Ovary (tissue), 9 donors: ENCODE data around the gene CNTNAP1. TPM values are rescaled to one million over a fixed set of nuclear protein-coding genes. Genes with fewer than 3 reads are reported as not detected.

Experiments used
- DNase-seq, 5 donors: peaks; one replicate each; pipeline ENCODE4 v3.0.0-alpha.2; 2019 to 2020
- H3K27ac ChIP-seq, 2 donors: fragments of 200-600 bp; one replicate each; pipeline versions ENCODE4 v1.5.1 to v1.8.0; 2019 to 2022
- H3K27me3 ChIP-seq: fragments of 200-600 bp; one replicate; pipeline ENCODE4 v1.8.0; 2022
- H3K36me3 ChIP-seq: fragments of 200-600 bp; sonication (generic); one replicate; pipeline ENCODE4 v1.5.1; 2019
- H3K4me1 ChIP-seq: one replicate; pipeline ENCODE4 v1.8.1; 2013; ENCODE audit warnings: mild to moderate bottlenecking, moderate library complexity; ENCODE audit not compliant: insufficient read depth
- H3K4me3 ChIP-seq: fragments of 200-600 bp; sonication (generic); one replicate; pipeline ENCODE4 v1.5.1; 2017
- H3K9me3 ChIP-seq, 2 donors: fragments of 200-600 bp in 1 of 2; sonication (generic) in 1 of 2; one replicate each; pipeline versions ENCODE4 v1.5.1 to v1.8.1; 2013 to 2019; ENCODE audit warnings: mild to moderate bottlenecking in 1 of 2, moderate library complexity in 1 of 2
- CTCF ChIP-seq, 3 donors: fragments of 450-650 bp in 2 of 3; fragments of 200-600 bp in 1 of 3; IDR thresholded peaks; one replicate each; pipeline versions ENCODE4 v1.5.1 to v1.8.0; 2016 to 2022; ENCODE audit warnings: antibody characterized with exemption in 3 of 3, mild to moderate bottlenecking in 1 of 3
- EP300 ChIP-seq: sonication (generic); formaldehyde crosslinking; IDR thresholded peaks from one replicate; pipeline ENCODE4 v1.6.1; 2017; ENCODE audit warnings: antibody characterized with exemption
- POLR2A ChIP-seq: fragments of 450-650 bp; IDR thresholded peaks from one replicate; pipeline ENCODE4 v1.6.1; 2017; ENCODE audit warnings: antibody characterized with exemption, mild to moderate bottlenecking, moderate library complexity
- whole genome bisulfite sequencing, 3 donors: extraction: QIAGEN DNeasy Blood & Tissue Kit in 1 of 3; methylation state at CpG; one replicate each; pipeline versions ENCODE4 v1.1.5 to v1.1.7; 2013 to 2017; 5-methylcytosine and 5-hydroxymethylcytosine counted together
- intact Hi-C, 4 donors: fragments of 100-400 bp; cut with DNase I; formaldehyde crosslinking; loops; one replicate each; pipeline versions ENCODE4 v1.11.0 to v1.15.1; 2022 to 2023
- polyA plus RNA-seq, 2 donors: library from polyadenylated mRNA; stranded (reverse); fragments of 200-250 nt in 1 of 2; fragments of 350-450 nt in 1 of 2; fragmentation: Illumina TruSeq in 1 of 2; extraction: RNeasy Lipid Tissue Mini Kit (QIAGEN cat#74804) in 1 of 2; gene quantifications; one replicate each; pipeline ENCODE4 v1.2.3, GENCODE V29; 2013 to 2014
- total RNA-seq, 7 donors: library from RNA; depleted of rRNA in 2 of 7; stranded (reverse); fragments of >200 nt in 2 of 7; fragmentation: NEBNext Ultra II Directional in 3 of 7; extraction: Animal tissue kit (Norgen Biotek cat#: 25700) in 3 of 7; gene quantifications; one replicate each; pipeline versions ENCODE4 v1.1.0 to v1.2.4, GENCODE V29; 2016 to 2023
- donor health status: DM: no; HTN: no; CAD: no; lungs with moderate emphysema.
- donor health status: DM: no; HTN: no; CAD: no.
- donor health status: Bipolar disorder and iron deficiency.
- donor health status: DM: yes; HTN: yes; CAD: no.
- donor health status: DM: no; HTN: no; CAD: no.
- donor health status: DM: yes; HTN: yes; CAD: no.

Gene CNTNAP1
- total and polyA plus RNA-seq, 9 donors: 3.7 to 41.4 (median 13.5) TPM

DNA sequence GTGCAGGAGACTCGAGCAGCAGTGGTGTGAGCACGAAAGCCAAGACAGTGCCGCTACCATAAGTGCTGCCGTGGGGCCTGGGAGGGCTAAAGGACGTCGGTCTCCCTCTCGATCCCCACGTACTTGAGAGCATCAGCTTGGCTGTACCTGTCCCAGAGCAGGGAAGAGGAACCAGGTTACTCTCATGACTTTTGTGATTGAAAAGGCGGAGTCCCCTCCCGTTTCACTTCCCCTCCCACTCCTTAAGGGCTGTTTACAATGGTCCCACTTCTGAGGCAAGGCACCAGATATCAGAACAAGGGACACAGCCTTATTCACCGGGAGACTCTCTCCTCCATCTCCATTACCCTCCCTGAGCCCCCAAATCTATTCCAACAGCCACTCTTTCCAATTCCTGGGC lies 20.1 kb downstream of the CNTNAP1 start:
- no peaks in the 10 kb centered on the region for H3K27me3 ChIP-seq
- DNase-seq: no peak
- H3K27ac ChIP-seq: no peak overlapping the region
- 87 to 88% (median 88%) methylated on average over 11 of the region's 11 CpGs for WGBS, 3 donors
- no peaks in the 10 kb centered on the region for H3K9me3 ChIP-seq
- no peak overlapping the region for H3K4me3 ChIP-seq
- no peaks in the 10 kb centered on the region for H3K36me3 ChIP-seq
- intact Hi-C loops: loop anchor here in 1 of 4 donors (10.0 kb wide), 1 partner anchor 72 kb away; the partner anchor contains the start of gene VPS25
- H3K4me1 ChIP-seq: peaks cover 7% of the 10 kb centered on the region
- TF ChIP-seq POLR2A (no peak), CTCF (IDR thresholded peaks at IDR 0.05) (no peak), EP300 (no peak)

GRCh38 chr17:42704490-42704836 lies 22.1 kb downstream of the CNTNAP1 start:
- Histone ChIP-seq H3K9me3 (no peaks in the 10 kb centered on the region), H3K4me1 (peaks cover 1% of the 10 kb centered on the region), H3K27ac (peak overlapping the region in 1 of 2 donors; percentile 33), H3K36me3 (peaks cover 2% of the 10 kb centered on the region), H3K4me3 (no peak overlapping the region), H3K27me3 (no peaks in the 10 kb centered on the region)
- TF ChIP-seq CTCF (IDR thresholded peaks at IDR 0.05) (no peak), POLR2A (no peak), EP300 (no peak)
- WGBS, 3 donors: 91 to 95% (median 93%) methylated on average over 5 of the region's 5 CpGs
- no peak for DNase-seq
- intact Hi-C loops: loop anchor here in 1 of 4 donors (10.0 kb wide), 1 partner anchor 70 kb away; the partner anchor contains the start of gene VPS25

GRCh38 chr17:42704837-42705494 lies 22.6 kb downstream of the CNTNAP1 start:
- Histone ChIP-seq H3K27me3 (no peaks in the 10 kb centered on the region), H3K9me3 (no peaks in the 10 kb centered on the region), H3K36me3 (peaks cover 2% of the 10 kb centered on the region), H3K27ac (peak overlapping the region in 1 of 2 donors; percentile 33), H3K4me1 (no peaks in the 10 kb centered on the region), H3K4me3 (no peak overlapping the region)
- DNase-seq: no peak
- intact Hi-C loops: loop anchor here in 1 of 4 donors (10.0 kb wide), 1 partner anchor 70 kb away; the partner anchor contains the start of gene VPS25
- TF ChIP-seq CTCF (IDR thresholded peaks at IDR 0.05) (no peak), EP300 (no peak), POLR2A (no peak)
- 82 to 84% (median 83%) methylated on average over 8 of the region's 8 CpGs for WGBS, 3 donors

- intact Hi-C loops: loop anchor here in 1 of 4 donors (10.0 kb wide), 1 partner anchor 68 kb away; the partner anchor contains the start of gene VPS25
- Histone ChIP-seq H3K4me3 (no peak overlapping the region), H3K27ac (no peak overlapping the region), H3K4me1 (no peaks in the 10 kb centered on the region), H3K36me3 (peaks cover 2% of the 10 kb centered on the region), H3K9me3 (no peaks in the 10 kb centered on the region), H3K27me3 (no peaks in the 10 kb centered on the region)
- no peak for DNase-seq
- no peak for TF ChIP-seq POLR2A
- WGBS, 3 donors: 83 to 91% (median 85%) methylated on average over 5 of the region's 5 CpGs
Measured at GRCh38 chr17:42706732-42707131, 24.4 kb downstream of the CNTNAP1 start.

DNA sequence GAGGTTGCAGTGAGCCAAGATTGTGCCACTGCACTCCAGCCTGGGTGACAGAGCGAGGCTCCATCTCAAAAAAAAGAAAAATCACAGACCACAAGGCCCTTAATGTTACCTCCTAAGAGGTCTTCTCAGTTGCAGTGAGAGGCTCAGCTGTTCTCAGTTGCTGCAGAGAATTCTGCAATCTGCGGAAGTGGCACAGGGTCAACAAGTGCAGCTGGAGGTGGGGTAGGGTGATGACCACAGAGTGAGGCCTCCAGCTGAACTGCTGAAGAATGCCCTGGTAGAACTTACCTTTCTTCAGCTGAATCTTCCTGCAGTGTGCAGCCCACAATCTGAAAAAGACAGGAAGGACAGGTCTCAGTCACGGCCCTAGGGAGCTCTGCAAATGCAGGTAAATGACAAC lies 26.3 kb downstream of the CNTNAP1 start:
- Histone ChIP-seq H3K4me3 (no peak overlapping the region), H3K4me1 (no peaks in the 10 kb centered on the region), H3K36me3 (peaks cover 2% of the 10 kb centered on the region), H3K27ac (no peak overlapping the region), H3K9me3 (no peaks in the 10 kb centered on the region), H3K27me3 (no peaks in the 10 kb centered on the region)
- 94 to 98% (median 96%) methylated on average over 3 of the region's 3 CpGs for WGBS, 3 donors
- DNase-seq: no peak
- TF ChIP-seq EP300 (no peak), POLR2A (no peak), CTCF (IDR thresholded peaks at IDR 0.05) (no peak)
- intact Hi-C loops: loop anchor here in 1 of 4 donors (10.0 kb wide), 1 partner anchor 66 kb away; the partner anchor contains the start of gene VPS25
